NCI-H446 treated with DMSO at 0.1 percent for 48 hours (cell line): Measurements from ENCODE around the gene CUL5.
"Not testable (repeated sequence)": the region's sequence is repeated elsewhere in the genome, so short reads cannot be mapped to it uniquely, and the experiment has no call there.

Experiments used
- DNase-seq: peaks from one replicate; lab custom pipeline; 2025; lab: John Stamatoyannopoulos, UW

The CUL5 gene

GRCh38 chr11:108115500-108116140, 106.9 kb downstream of the CUL5 start:
- DNase-seq: peak; percentile 88

- peak; percentile 64 for DNase-seq
Measured at GRCh38 chr11:108117746-108118371, 109.2 kb downstream of the CUL5 start.

GRCh38 chr11:108120936-108121273, 112.2 kb downstream of the CUL5 start:
- not testable (repeated sequence) for DNase-seq

- DNase-seq: peak; percentile 84
Measured at GRCh38 chr11:108121274-108122155, 112.8 kb downstream of the CUL5 start, which contains the start of gene ACAT1. ACAT1 (plus strand) TSS chr11:108121567; CDS start chr11:108121607, 40 bp downstream.

GRCh38 chr11:108122166-108122628, 113.5 kb downstream of the CUL5 start:
- no peak for DNase-seq

- DNase-seq: no peak
Measured at GRCh38 chr11:108125096-108125495, 116.4 kb downstream of the CUL5 start.

- no peak for DNase-seq
Measured at GRCh38 chr11:108128772-108129171, 120.1 kb downstream of the CUL5 start.

GRCh38 chr11:108131993-108132392, 123.3 kb downstream of the CUL5 start:
- DNase-seq: no peak

- DNase-seq: not testable (repeated sequence)
Measured at GRCh38 chr11:108132993-108133538, 124.4 kb downstream of the CUL5 start.

GRCh38 chr11:108135845-108136544, 127.3 kb downstream of the CUL5 start:
- no peak for DNase-seq

GRCh38 chr11:108137212-108137611, 128.5 kb downstream of the CUL5 start:
- DNase-seq: no peak

- no peak for DNase-seq
Measured at GRCh38 chr11:108142304-108142703, 133.6 kb downstream of the CUL5 start.

GRCh38 chr11:108144615-108145014, 135.9 kb downstream of the CUL5 start:
- DNase-seq: no peak

- no peak for DNase-seq
Measured at GRCh38 chr11:108147150-108147549, 138.5 kb downstream of the CUL5 start.

- no peak for DNase-seq
Measured at GRCh38 chr11:108148556-108148955, 139.9 kb downstream of the CUL5 start.

- no peak for DNase-seq
Measured at GRCh38 chr11:108154591-108154990, 145.9 kb downstream of the CUL5 start.
